ENCODE results near the gene RAF1.
"Not testable (repeated sequence)": the region's sequence is repeated elsewhere in the genome, so short reads cannot be mapped to it uniquely, and the experiment has no call there.

The RAF1 gene

GRCh38 chr3:12677616-12678015, 13.7 kb upstream of the RAF1 start:
- DNase-seq (ENCODE audit: low read depth, low spot score): no peak

- DNase-seq (ENCODE audit: low read depth, low spot score): no peak
Observed at GRCh38 chr3:12675115-12675810, 11.3 kb upstream of the RAF1 start.

DNA sequence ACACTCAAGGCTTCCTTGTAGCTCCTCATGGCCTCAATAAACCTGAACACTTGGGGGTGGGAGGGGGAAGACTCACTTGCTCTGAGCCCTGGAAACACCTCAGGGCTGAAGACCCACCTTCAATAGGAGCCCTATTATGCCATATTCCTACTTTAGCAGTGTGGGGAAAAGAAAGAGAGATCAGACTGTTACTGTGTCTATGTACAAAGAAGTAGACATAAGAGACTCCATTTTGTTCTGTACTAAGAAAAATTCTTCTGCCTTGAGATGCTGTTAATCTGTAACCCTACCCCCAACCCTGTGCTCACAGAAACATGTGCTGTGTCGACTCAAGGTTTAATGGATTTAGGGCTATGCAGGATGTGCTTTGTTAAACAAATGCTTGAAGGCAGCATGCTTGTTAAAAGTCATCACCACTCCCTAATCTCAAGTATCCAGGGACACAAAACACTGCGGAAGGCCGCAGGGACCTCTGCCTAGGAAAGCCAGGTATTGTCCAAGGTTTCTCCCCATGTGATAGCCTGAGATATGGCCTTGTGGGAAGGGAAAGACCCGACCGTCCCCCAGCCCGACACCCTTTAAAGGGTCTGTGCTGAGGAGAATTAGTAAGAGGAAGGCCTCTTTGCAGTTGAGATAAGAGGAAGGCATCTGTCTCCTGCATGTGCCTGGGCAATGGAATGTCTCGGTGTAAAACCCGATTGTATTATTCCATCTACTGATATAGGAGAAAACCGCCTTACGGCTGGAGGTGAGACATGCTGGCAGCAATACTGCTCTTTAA, 10.2 kb upstream of the RAF1 start:
- not testable (repeated sequence) for DNase-seq (ENCODE audit: low read depth, low spot score)

GRCh38 chr3:12671120-12671450, 7.2 kb upstream of the RAF1 start:
- no peak for DNase-seq (ENCODE audit: low read depth, low spot score)

- no peak for DNase-seq (ENCODE audit: low read depth, low spot score)
Observed at GRCh38 chr3:12670365-12671119, 6.6 kb upstream of the RAF1 start.

GRCh38 chr3:12663401-12663935, 449 bp downstream of the RAF1 start:
- no peak for DNase-seq (ENCODE audit: low read depth, low spot score)

DNA sequence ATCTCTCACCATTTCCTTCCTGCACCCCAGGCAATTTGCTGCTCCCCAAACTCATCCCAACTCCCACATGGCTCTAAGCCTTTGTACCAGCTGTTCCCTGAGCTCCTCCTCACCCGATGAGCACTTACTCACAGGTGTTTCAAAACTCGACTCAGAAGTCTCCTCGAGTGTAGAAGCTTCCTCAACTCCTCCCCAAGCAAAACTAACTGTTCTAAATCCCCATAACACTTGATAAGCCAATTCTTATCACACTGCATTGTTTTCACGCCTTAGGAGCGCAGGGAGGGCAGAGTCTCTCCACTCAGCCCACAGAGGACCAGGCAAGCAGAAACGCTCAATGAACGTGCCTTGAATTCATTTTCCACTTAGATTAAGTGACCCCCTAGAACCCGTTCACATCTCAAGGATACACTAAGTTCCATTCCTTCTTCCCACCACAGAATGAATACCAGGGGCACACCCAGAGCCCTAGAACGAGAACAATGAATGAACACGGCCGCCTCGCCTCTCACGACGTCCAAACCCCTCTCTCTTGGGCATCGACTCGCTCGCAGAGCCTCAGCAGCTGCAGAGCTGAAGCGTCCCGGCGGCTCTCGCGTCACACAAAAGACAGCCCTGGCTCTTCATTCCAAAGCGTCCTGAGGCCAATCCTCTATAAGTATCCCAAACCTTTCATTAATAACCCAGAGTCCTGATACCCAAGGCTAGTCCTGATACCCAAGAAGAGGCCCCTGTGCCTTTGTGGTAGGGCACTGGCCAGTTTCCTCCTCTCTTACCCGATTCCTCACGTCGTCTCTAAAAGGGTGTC, 1.1 kb downstream of the RAF1 start:
- DNase-seq (ENCODE audit: low read depth, low spot score): no peak

DNA sequence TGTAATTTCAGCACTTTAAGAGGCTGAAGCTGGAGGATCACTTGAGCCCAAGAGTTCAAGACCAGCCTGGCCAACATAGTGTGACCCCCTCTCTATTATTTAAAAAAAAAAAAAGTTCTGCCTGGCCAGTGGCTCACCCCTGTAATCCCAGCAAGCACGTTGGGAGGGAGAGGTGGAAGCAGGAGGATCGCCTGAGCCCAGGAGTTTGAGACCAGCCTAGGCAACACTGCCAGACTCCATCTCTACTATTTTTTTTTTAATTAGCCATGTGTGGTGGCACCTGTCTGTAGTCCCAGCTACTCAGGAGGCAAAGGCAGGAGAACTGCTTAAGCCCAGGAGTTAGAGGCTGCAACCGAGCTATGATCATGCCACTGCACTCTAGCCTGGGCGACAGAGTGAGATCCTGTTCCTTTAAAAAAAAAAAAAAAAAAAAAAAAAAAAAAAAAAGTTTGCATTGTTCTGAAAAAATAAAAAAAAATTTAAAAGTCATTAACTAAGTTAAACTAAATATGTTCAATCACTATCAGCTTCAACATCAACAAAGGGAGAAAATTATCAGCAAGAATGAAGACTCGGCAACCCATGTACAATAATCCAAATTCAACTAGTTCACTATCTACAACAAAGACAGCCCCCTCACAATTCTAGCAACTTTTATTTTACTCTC, 1.9 kb downstream of the RAF1 start:
- DNase-seq (ENCODE audit: low read depth, low spot score): no peak

DNA sequence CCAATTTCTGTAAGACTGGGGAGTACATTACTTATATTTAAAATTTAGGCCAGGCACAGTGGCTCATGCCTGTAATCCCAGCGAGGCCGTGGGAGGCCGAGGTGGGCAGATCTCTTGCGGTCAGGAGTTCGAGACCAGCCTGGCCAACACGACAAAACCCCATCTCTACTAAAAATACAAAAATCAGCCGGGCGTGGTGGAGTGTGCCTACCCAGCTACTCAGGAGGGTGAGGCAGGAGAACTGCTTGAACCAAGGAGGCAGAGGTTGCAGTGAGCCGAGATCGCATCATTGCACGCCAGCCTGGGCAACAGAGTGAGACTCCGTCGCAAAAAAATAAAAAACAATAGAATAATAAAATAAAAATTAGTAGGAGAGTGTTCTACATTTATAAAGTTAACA, 2.5 kb downstream of the RAF1 start:
- not testable (repeated sequence) for DNase-seq (ENCODE audit: low read depth, low spot score)

- DNase-seq (ENCODE audit: low read depth, low spot score): no peak
Observed at GRCh38 chr3:12660196-12660595, 3.7 kb downstream of the RAF1 start.

- DNase-seq (ENCODE audit: low read depth, low spot score): no peak
Observed at GRCh38 chr3:12659316-12660015, 4.5 kb downstream of the RAF1 start.

GRCh38 chr3:12658593-12659058, 5.3 kb downstream of the RAF1 start:
- DNase-seq (ENCODE audit: low read depth, low spot score): no peak

GRCh38 chr3:12656850-12657249, 7.1 kb downstream of the RAF1 start:
- DNase-seq (ENCODE audit: low read depth, low spot score): no peak

- no peak for DNase-seq (ENCODE audit: low read depth, low spot score)
Observed at GRCh38 chr3:12656193-12656592, 7.7 kb downstream of the RAF1 start.

DNA sequence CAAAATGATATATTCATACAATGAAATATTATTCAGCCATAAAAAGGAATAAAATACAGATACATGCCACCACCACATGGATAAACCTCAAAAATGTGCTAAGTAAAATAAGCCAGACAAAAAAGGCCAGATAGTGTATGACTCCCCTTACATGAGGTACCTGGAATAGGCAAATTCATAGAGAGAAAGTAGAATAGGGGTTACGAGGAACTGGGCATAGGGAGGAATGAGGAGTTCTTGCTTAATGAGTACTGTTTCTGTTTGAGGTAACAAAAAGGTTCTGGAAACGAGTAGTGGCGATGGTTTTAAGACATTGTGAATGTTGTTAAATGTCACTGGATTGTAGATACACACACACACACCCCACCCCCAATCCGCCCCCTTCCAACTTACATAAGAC, 8.2 kb downstream of the RAF1 start:
- no peak for DNase-seq (ENCODE audit: low read depth, low spot score)

DNA sequence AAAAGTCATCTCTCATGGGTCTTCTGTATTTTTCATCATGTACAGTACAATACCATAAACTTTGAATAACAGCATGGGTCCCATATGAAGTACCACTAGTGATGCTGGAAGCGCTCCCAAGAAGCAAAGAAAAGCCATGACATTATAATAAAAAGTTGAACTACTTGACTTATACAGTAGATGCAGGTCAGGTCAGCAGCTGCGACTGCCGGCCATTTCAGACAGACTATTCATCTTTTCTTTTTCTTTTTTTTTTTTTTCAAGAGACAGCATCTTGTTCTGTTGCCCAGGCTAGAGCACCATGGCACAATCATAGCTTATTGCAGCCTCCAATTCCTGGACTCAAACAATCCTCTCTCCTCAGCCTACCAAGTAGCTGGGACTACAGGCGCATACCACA, 10.2 kb downstream of the RAF1 start:
- no peak for DNase-seq (ENCODE audit: low read depth, low spot score)

DNA sequence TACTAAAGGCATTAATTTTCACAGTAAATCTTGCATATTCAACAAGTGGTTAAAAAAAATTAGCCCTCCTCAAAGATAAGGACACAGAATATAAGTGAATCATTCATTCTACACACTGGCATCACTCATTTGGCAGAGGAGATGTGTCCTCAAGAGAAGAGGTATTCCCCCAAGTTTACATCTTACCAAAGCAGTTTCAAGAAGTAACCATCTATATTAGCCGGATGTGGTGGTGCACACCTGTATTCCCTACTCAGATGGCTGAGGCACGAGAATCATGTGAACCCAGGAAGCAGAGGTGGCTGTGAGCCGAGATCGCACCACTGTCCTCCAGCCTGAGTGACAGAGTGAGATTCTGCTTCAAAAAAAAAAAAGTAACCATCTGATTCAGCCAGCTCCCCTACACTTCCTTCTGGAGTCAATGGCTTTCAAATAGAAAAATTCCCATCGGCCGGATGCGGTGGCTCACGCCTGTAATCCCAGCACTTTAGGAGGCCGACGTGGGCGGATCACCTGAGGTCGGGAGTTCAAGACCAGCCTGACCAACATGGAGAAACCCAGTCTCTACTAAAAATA, 15.4 kb downstream of the RAF1 start:
- DNase-seq (ENCODE audit: low read depth, low spot score): no peak

DNA sequence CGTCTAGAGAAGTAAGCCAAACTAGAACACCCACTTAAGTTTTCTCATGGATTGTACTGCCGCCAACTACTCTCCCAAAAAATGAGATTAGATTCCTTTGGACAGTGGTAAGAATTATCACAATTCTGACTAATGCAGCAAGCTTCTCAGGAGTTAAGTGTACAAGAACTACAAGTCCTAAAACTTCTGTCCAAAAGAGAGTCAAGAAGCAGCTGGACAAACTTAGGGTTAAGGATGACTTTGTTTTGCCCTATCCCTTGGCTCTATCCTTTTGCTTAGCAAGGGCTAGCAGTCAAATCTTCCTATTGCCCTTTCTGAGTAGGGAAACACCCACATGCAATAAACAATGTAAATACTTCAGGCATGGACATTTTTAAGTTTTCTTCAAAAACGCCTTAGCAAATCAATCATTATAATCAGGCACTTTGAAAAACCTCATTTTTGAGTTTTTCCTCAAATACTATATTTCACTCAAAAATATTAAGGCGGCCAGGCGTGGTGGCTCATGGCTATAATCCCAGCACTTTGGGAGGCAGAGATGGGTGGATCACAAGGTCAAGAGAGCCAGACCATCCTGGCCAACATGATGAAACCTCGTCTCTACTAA, 19.5 kb downstream of the RAF1 start:
- DNase-seq (ENCODE audit: low read depth, low spot score): no peak

DNA sequence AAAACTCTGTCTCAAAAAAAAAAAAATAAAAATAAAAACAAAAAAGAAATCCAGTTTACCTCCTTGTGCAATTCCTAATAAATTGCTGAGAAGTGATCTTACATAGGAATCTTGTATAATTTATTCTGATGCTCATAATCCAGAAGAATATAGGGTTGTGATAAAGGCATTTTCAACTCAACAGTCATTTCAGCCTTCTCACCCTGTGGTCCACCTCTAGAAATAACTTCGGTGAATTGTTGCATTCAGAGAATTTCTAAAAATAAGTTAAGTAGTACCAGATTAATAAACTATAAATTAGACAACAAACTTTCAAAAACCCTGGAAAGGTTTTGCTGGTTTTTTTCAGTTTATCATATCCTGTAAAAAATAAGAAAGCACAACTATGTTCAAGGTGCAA, 20.2 kb downstream of the RAF1 start:
- no peak for DNase-seq (ENCODE audit: low read depth, low spot score)

DNA sequence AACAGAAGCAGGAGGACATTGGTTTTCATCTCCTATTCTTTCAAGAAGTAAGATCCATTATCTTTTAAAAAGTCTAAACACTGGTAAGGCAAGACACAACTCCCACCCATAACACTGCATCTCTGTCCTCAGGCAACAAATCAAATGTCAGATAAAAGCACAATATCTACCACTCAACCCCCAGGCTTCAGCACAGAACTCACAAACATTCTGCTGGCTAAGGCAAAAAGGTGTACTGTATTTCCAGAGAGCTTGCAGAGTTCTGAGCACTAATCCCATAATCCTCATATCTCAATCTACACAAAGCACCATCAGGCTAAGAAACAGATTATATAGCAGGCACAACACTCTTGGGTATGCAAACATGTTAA, 20.9 kb downstream of the RAF1 start:
- no peak for DNase-seq (ENCODE audit: low read depth, low spot score)
